ENCODE data around the gene SULT4A1.

The SULT4A1 gene

GRCh38 chr22:43828725-43828997, 33.7 kb downstream of the SULT4A1 start:
- DNase-seq (ENCODE audit: low spot score): no peak

GRCh38 chr22:43827926-43828724, 34.2 kb downstream of the SULT4A1 start:
- DNase-seq (ENCODE audit: low spot score): no peak

- DNase-seq (ENCODE audit: low spot score): no peak
These were observed 35.1 kb downstream of the SULT4A1 start for GRCh38 chr22:43827003-43827735.

GRCh38 chr22:43826142-43827002, 35.9 kb downstream of the SULT4A1 start:
- no peak for DNase-seq (ENCODE audit: low spot score)

- no peak for DNase-seq (ENCODE audit: low spot score)
These were observed 36.7 kb downstream of the SULT4A1 start for GRCh38 chr22:43825651-43826050.

GRCh38 chr22:43824724-43825420, 37.4 kb downstream of the SULT4A1 start:
- peak; percentile 30 for DNase-seq (ENCODE audit: low spot score)

GRCh38 chr22:43823911-43824665, 38.2 kb downstream of the SULT4A1 start:
- no peak for DNase-seq (ENCODE audit: low spot score)

GRCh38 chr22:43823353-43823908, 38.9 kb downstream of the SULT4A1 start:
- no peak for DNase-seq (ENCODE audit: low spot score)

GRCh38 chr22:43821606-43822425, 40.5 kb downstream of the SULT4A1 start:
- no peak for DNase-seq (ENCODE audit: low spot score)

- DNase-seq (ENCODE audit: low spot score): no peak
These were observed 41.5 kb downstream of the SULT4A1 start for GRCh38 chr22:43820651-43821305.

- no peak for DNase-seq (ENCODE audit: low spot score)
These were observed 42.2 kb downstream of the SULT4A1 start for GRCh38 chr22:43819931-43820640.

- DNase-seq (ENCODE audit: low spot score): no peak
These were observed 42.8 kb downstream of the SULT4A1 start for GRCh38 chr22:43819421-43819921.

- no peak for DNase-seq (ENCODE audit: low spot score)
These were observed 43.3 kb downstream of the SULT4A1 start for GRCh38 chr22:43818981-43819380.

- DNase-seq (ENCODE audit: low spot score): no peak
These were observed 44.9 kb downstream of the SULT4A1 start for GRCh38 chr22:43817402-43817801.

- DNase-seq (ENCODE audit: low spot score): no peak
These were observed 48.0 kb downstream of the SULT4A1 start for GRCh38 chr22:43814264-43814663.

- no peak for DNase-seq (ENCODE audit: low spot score)
These were observed 49.4 kb downstream of the SULT4A1 start for GRCh38 chr22:43812890-43813289.

- peak; percentile 93 for DNase-seq (ENCODE audit: low spot score)
These were observed 50.0 kb downstream of the SULT4A1 start, which contains the start of gene EFCAB6 for GRCh38 chr22:43812149-43812842. Gene EFCAB6, minus strand, starts transcription at chr22:43812305. Its CDS starts 29,987 bp downstream, at chr22:43782318.

GRCh38 chr22:43811777-43812148, 50.5 kb downstream of the SULT4A1 start:
- DNase-seq (ENCODE audit: low spot score): no peak

Data from iPS-NIHi11 (cell line).